Measurements from ENCODE around the gene SLC43A2. TPM values are rescaled to one million over a fixed set of nuclear protein-coding genes. Genes with fewer than 3 reads are reported as not detected.

Gene SLC43A2
- total RNA-seq, 1 experiment from 2014 or later = 0.06 TPM

GRCh38 chr17:1552932-1553331, 75.7 kb downstream of the SLC43A2 start:
- CTCF ChIA-PET = no interaction called here
- POLR2A ChIA-PET (ENCODE audit: low non-redundant PET) = no interaction called here
- H3K9me3 ChIP-seq (ENCODE audit: low read depth, low read length, poor library complexity, severe bottlenecking) = no peaks in the 10 kb centered on the region
- peaks cover 8% of the 10 kb centered on the region for H3K4me1 ChIP-seq (ENCODE audit: insufficient read depth, low read length, poor library complexity, severe bottlenecking)
- no peaks in the 10 kb centered on the region for H3K27me3 ChIP-seq (replicated peaks; ENCODE audit: insufficient read depth, low read depth, low read length, poor library complexity)
- no TSS peak for BruUV-seq (replicated peaks)
- DNase-seq (ENCODE audit: low spot score) = no peak
- intact Hi-C loops (cut with micrococcal nuclease; ENCODE audit: unreplicated experiment) = no loop called here
- no peak overlapping the region for H3K4me3 ChIP-seq (ENCODE audit: low read depth, low read length, poor library complexity, severe bottlenecking)
- H3K27ac ChIP-seq (ENCODE audit: low read depth, low read length, poor library complexity, severe bottlenecking) = no peak overlapping the region
- peaks cover 18% of the 10 kb centered on the region for H3K36me3 ChIP-seq (ENCODE audit: insufficient read depth, low read length, poor library complexity, severe bottlenecking)
- TF ChIP-seq CTCF (conservative IDR thresholded peaks at IDR 0.05; ENCODE audit: low read depth, low read length) = no peak

GRCh38 chr17:1551741-1552140, 76.9 kb downstream of the SLC43A2 start:
- intact Hi-C loops (cut with micrococcal nuclease; ENCODE audit: unreplicated experiment) = no loop called here

GRCh38 chr17:1548032-1548431, 80.6 kb downstream of the SLC43A2 start:
- DNase-seq (ENCODE audit: low spot score) = no peak
- no peaks in the 10 kb centered on the region for H3K9me3 ChIP-seq (ENCODE audit: low read depth, low read length, poor library complexity, severe bottlenecking)
- H3K27me3 ChIP-seq (replicated peaks; ENCODE audit: insufficient read depth, low read depth, low read length, poor library complexity) = no peaks in the 10 kb centered on the region
- no TSS peak for BruUV-seq (replicated peaks)
- no peak overlapping the region for H3K4me3 ChIP-seq (ENCODE audit: low read depth, low read length, poor library complexity, severe bottlenecking)
- H3K4me1 ChIP-seq (ENCODE audit: insufficient read depth, low read length, poor library complexity, severe bottlenecking) = no peaks in the 10 kb centered on the region
- ChIA-PET POLR2A (ENCODE audit: low non-redundant PET) (no interaction called here), CTCF (no interaction called here)
- no peak overlapping the region for H3K27ac ChIP-seq (ENCODE audit: low read depth, low read length, poor library complexity, severe bottlenecking)
- intact Hi-C loops (cut with micrococcal nuclease; ENCODE audit: unreplicated experiment) = no loop called here
- TF ChIP-seq CTCF (conservative IDR thresholded peaks at IDR 0.05; ENCODE audit: low read depth, low read length) = no peak
- no peak for TF ChIP-seq EZH2 (IDR thresholded peaks at IDR 0.05; ENCODE audit: borderline replicate concordance, low read depth, low read length, poor library complexity, severe bottlenecking)
- peaks cover 24% of the 10 kb centered on the region for H3K36me3 ChIP-seq (ENCODE audit: insufficient read depth, low read length, poor library complexity, severe bottlenecking)

More at GRCh38 chr17:1551741-1552140, 76.9 kb downstream of the SLC43A2 start:
- Histone ChIP-seq H3K27ac (ENCODE audit: low read depth, low read length, poor library complexity, severe bottlenecking) (no peak overlapping the region), H3K4me3 (ENCODE audit: low read depth, low read length, poor library complexity, severe bottlenecking) (no peak overlapping the region), H3K9me3 (ENCODE audit: low read depth, low read length, poor library complexity, severe bottlenecking) (no peaks in the 10 kb centered on the region), H3K27me3 (replicated peaks; ENCODE audit: insufficient read depth, low read depth, low read length, poor library complexity) (no peaks in the 10 kb centered on the region), H3K4me1 (ENCODE audit: insufficient read depth, low read length, poor library complexity, severe bottlenecking) (peaks cover 8% of the 10 kb centered on the region), H3K36me3 (ENCODE audit: insufficient read depth, low read length, poor library complexity, severe bottlenecking) (peaks cover 19% of the 10 kb centered on the region)
- no peak for DNase-seq (ENCODE audit: low spot score)
- TF ChIP-seq EZH2 (IDR thresholded peaks at IDR 0.05; ENCODE audit: borderline replicate concordance, low read depth, low read length, poor library complexity, severe bottlenecking) (no peak), CTCF (conservative IDR thresholded peaks at IDR 0.05; ENCODE audit: low read depth, low read length) (no peak)
- ChIA-PET CTCF (no interaction called here), POLR2A (ENCODE audit: low non-redundant PET) (no interaction called here)
- BruUV-seq (replicated peaks) = no TSS peak

Measured in A673 (cell line).